CD14-positive monocyte (primary cell): Measurements from ENCODE around the gene ITFG2. TPM values are rescaled to one million over a fixed set of nuclear protein-coding genes. Genes with fewer than 3 reads are reported as not detected.

Experiments used
- DNase-seq, 3 donors: peaks; one replicate each; pipeline ENCODE4 v3.0.0-alpha.2; 2011 to 2022
- H2AFZ ChIP-seq: 2 replicates; pipeline ENCODE4 v1.6.0; 2012; ENCODE audit warnings: mild to moderate bottlenecking, low read depth, low read length, inconsistent platforms; ENCODE audit not compliant: insufficient read depth, poor library complexity, severe bottlenecking
- H3K27ac ChIP-seq, 2 donors: 1 replicate in 1 of 2; 2 replicates in 1 of 2; pipeline ENCODE4 v1.5.1; 2012 to 2013; ENCODE audit warnings: low read length in 2 of 2, control low read depth in 1 of 2, inconsistent platforms in 1 of 2, low read depth in 1 of 2, mild to moderate bottlenecking in 1 of 2
- H3K27me3 ChIP-seq, 2 donors: one replicate each; pipeline versions ENCODE4 v1.6.0 to v1.6.1; 2011 to 2013; ENCODE audit warnings: low read length in 2 of 2; ENCODE audit not compliant: control insufficient read depth in 2 of 2, insufficient read depth in 2 of 2
- H3K36me3 ChIP-seq, 2 donors: replicated peaks in 1 of 2; 1 replicate in 1 of 2; 2 replicates in 1 of 2; pipeline versions ENCODE4 v1.5.1 to v1.6.1; 2012 to 2013; ENCODE audit warnings: low read length in 2 of 2, control low read depth in 1 of 2, inconsistent platforms in 1 of 2, mild to moderate bottlenecking in 1 of 2; ENCODE audit not compliant: insufficient read depth in 2 of 2, control insufficient read depth in 1 of 2
- H3K4me1 ChIP-seq, 2 donors: 1 replicate in 1 of 2; 2 replicates in 1 of 2; pipeline versions ENCODE4 v1.5.1 to v1.6.1; 2012 to 2013; ENCODE audit warnings: low read length in 2 of 2, control low read depth in 1 of 2, inconsistent platforms in 1 of 2, mild to moderate bottlenecking in 1 of 2, moderate library complexity in 1 of 2; ENCODE audit not compliant: insufficient read depth in 2 of 2, control insufficient read depth in 1 of 2
- H3K4me2 ChIP-seq: replicated peaks from 2 replicates; pipeline ENCODE3; 2012; ENCODE audit warnings: low read length, moderate library complexity, mild to moderate bottlenecking; ENCODE audit not compliant: poor library complexity, severe bottlenecking; ENCODE audit errors: extremely low read depth
- H3K4me3 ChIP-seq, 3 experiments: fragments of 200-600 bp in 1 of 3; sonication (generic) in 1 of 3; replicated peaks in 1 of 3; 1 replicate in 2 of 3; 2 replicates in 1 of 3; pipeline ENCODE4 v1.5.1; 2011 to 2013; ENCODE audit warnings: low read length in 3 of 3, mild to moderate bottlenecking in 3 of 3, control low read depth in 2 of 3, low read depth in 2 of 3, inconsistent platforms in 1 of 3, moderate library complexity in 1 of 3
- H3K79me2 ChIP-seq: 2 replicates; pipeline ENCODE4 v1.6.0; 2012; ENCODE audit warnings: mild to moderate bottlenecking, control low read depth, inconsistent platforms, low read length, moderate library complexity; ENCODE audit not compliant: insufficient read depth
- H3K9ac ChIP-seq: 2 replicates; pipeline ENCODE4 v1.6.0; 2017; ENCODE audit warnings: low read length, mild to moderate bottlenecking; ENCODE audit not compliant: insufficient read depth, poor library complexity, severe bottlenecking
- H3K9me3 ChIP-seq, 2 donors: replicated peaks in 1 of 2; 1 replicate in 1 of 2; 2 replicates in 1 of 2; pipeline versions ENCODE4 v1.5.1 to v1.6.1; 2012 to 2013; ENCODE audit warnings: low read length in 2 of 2, control low read depth in 1 of 2; ENCODE audit not compliant: control insufficient read depth in 1 of 2, insufficient read depth in 1 of 2
- H4K20me1 ChIP-seq: 2 replicates; pipeline ENCODE4 v1.6.0; 2012; ENCODE audit warnings: mild to moderate bottlenecking, low read length, control low read depth, moderate library complexity; ENCODE audit not compliant: insufficient read depth
- H3K27ac Mint-ChIP-seq, 7 donors: one replicate each; pipeline ENCODE4 v1.8.0; 2020; ENCODE audit warnings: mild to moderate bottlenecking in 7 of 7, mixed read lengths in 7 of 7, moderate library complexity in 6 of 7, inconsistent platforms in 2 of 7
- H3K27me3 Mint-ChIP-seq, 3 donors: one replicate each; pipeline ENCODE4 v1.8.0; 2021 to 2022; ENCODE audit warnings: low read depth in 3 of 3, mild to moderate bottlenecking in 3 of 3, mixed read lengths in 3 of 3, moderate library complexity in 3 of 3, inconsistent platforms in 1 of 3
- H3K36me3 Mint-ChIP-seq, 2 donors: one replicate each; pipeline ENCODE4 v1.8.0; 2020; ENCODE audit warnings: mixed read lengths in 2 of 2, inconsistent platforms in 1 of 2, mild to moderate bottlenecking in 1 of 2
- H3K4me1 Mint-ChIP-seq: one replicate; pipeline ENCODE4 v1.8.0; 2020; ENCODE audit warnings: mild to moderate bottlenecking, mixed read lengths
- H3K4me3 Mint-ChIP-seq, 2 donors: one replicate each; pipeline ENCODE4 v1.8.0; 2020; ENCODE audit warnings: mild to moderate bottlenecking in 2 of 2, mixed read lengths in 2 of 2, moderate library complexity in 1 of 2
- H3K9me3 Mint-ChIP-seq, 7 donors: one replicate each; pipeline ENCODE4 v1.8.0; 2020 to 2022; ENCODE audit warnings: mixed read lengths in 7 of 7, mild to moderate bottlenecking in 6 of 7, moderate library complexity in 6 of 7, inconsistent platforms in 2 of 7
- WGBS: methylation state at CpG from one replicate; pipeline ENCODE4 v1.1.5; 2013; ENCODE audit warnings: missing lambda C conversion rate; ENCODE audit not compliant: insufficient coverage; 5-methylcytosine and 5-hydroxymethylcytosine counted together
- intact Hi-C, 2 donors: fragments of 100-400 bp; cut with micrococcal nuclease; formaldehyde crosslinking; loops; one replicate each; pipeline versions ENCODE4 v1.15.0 to v1.15.1; 2023
- polyA plus RNA-seq, 3 donors: library from polyadenylated mRNA; depleted of rRNA in 1 of 3; unstranded in 2 of 3; stranded (reverse) in 1 of 3; fragments of 300-500 nt in 2 of 3; fragments of >200 nt in 1 of 3; fragmentation: Illumina TruSeq in 2 of 3; gene quantifications; 1 replicate in 2 of 3; 2 replicates in 1 of 3; pipeline ENCODE4 v1.2.3, GENCODE V29; 2012 to 2021
- TF ChIP-seq, protein P1 (sequence below): fragments of 200-600 bp; IDR thresholded peaks from one replicate; pipeline ENCODE4 v1.8.0; 2022; ENCODE audit warnings: antibody characterized with exemption, mild to moderate bottlenecking

Gene ITFG2
- polyA plus RNA-seq, 3 donors, result 19.1 to 51.2 (median 24.0) TPM

DNA sequence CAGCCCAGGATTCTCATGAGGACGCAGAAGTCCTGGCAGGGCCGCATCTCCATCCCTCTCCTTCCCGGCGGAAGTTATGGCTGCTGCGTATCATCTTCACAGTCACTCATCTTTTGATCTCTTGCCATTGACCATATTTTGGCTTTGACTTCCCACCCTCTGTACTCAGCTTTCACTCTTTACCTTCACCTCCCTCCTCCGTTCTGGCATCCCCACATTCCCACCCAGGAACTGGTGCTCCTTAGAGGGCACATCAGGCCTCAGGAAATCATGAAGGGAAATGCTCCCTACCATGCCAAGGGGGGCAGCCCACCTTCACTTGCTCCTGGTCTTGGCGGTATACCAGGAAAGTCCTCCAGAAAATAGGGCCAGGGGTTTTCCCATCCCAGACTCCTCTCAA lies 43.1 kb downstream of the ITFG2 start:
- H3K36me3 ChIP-seq, result peaks cover 20 to 39% of the 10 kb centered on the region in 2 donors
- no peak overlapping the region for H3K9ac ChIP-seq
- Mint-ChIP-seq H3K9me3 (peaks cover 0 to 2% (median 0%) of the 10 kb centered on the region in 7 donors), H3K27ac (no peak overlapping the region), H3K4me1 (peaks cover 4% of the 10 kb centered on the region), H3K36me3 (peaks cover 33 to 48% of the 10 kb centered on the region in 2 donors), H3K27me3 (peaks cover 0 to 2% (median 1%) of the 10 kb centered on the region in 3 donors), H3K4me3 (no peak overlapping the region)
- H4K20me1 ChIP-seq, result no peaks in the 10 kb centered on the region
- intact Hi-C loops, result loop anchor here (10.0 kb wide), 3 partner anchors 89 to 189 kb away; no protein-coding TSS in a partner anchor
- H3K27ac ChIP-seq, result no peak overlapping the region
- H3K79me2 ChIP-seq, result no peaks in the 10 kb centered on the region
- no peak for DNase-seq
- 84% methylated on average over 6 of the region's 7 CpGs for WGBS
- H3K4me2 ChIP-seq, result no peak overlapping the region
- TF ChIP-seq, protein P1, sequence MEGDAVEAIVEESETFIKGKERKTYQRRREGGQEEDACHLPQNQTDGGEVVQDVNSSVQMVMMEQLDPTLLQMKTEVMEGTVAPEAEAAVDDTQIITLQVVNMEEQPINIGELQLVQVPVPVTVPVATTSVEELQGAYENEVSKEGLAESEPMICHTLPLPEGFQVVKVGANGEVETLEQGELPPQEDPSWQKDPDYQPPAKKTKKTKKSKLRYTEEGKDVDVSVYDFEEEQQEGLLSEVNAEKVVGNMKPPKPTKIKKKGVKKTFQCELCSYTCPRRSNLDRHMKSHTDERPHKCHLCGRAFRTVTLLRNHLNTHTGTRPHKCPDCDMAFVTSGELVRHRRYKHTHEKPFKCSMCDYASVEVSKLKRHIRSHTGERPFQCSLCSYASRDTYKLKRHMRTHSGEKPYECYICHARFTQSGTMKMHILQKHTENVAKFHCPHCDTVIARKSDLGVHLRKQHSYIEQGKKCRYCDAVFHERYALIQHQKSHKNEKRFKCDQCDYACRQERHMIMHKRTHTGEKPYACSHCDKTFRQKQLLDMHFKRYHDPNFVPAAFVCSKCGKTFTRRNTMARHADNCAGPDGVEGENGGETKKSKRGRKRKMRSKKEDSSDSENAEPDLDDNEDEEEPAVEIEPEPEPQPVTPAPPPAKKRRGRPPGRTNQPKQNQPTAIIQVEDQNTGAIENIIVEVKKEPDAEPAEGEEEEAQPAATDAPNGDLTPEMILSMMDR, result no peak
- no peaks in the 10 kb centered on the region for H3K4me1 ChIP-seq
- no peaks in the 10 kb centered on the region for H3K27me3 ChIP-seq
- H2AFZ ChIP-seq, result no peak overlapping the region
- no peaks in the 10 kb centered on the region for H3K9me3 ChIP-seq
- H3K4me3 ChIP-seq, result no peak overlapping the region

DNA sequence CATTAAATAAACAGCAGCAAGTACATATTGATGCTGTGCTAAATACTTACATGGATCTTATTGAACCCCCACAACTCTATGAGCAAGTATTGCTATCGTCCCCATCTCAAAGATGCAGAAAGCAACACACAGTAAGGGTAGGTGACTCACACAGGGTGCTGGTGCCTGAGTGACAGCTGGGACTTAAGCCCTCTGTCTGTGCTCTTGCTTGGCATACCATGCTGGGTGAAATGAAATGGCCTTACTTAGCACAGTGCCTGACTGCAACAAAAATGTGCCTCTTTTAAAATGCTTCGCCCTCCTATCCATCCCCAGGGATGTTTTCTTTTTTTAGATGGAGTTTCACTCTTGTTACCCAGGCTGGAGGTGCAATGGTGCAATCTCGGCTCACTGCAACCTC lies 43.6 kb downstream of the ITFG2 start:
- Histone ChIP-seq H3K27me3 (no peaks in the 10 kb centered on the region), H3K27ac (no peak overlapping the region), H3K9ac (no peak overlapping the region), H4K20me1 (no peaks in the 10 kb centered on the region), H3K4me3 (no peak overlapping the region), H3K79me2 (no peaks in the 10 kb centered on the region), H3K4me1 (no peaks in the 10 kb centered on the region), H3K4me2 (no peak overlapping the region), H2AFZ (no peak overlapping the region), H3K36me3 (peaks cover 20 to 39% of the 10 kb centered on the region in 2 donors), H3K9me3 (no peaks in the 10 kb centered on the region)
- Mint-ChIP-seq H3K4me3 (no peak overlapping the region), H3K4me1 (peaks cover 4% of the 10 kb centered on the region), H3K27ac (no peak overlapping the region), H3K27me3 (peaks cover 0 to 2% (median 1%) of the 10 kb centered on the region in 3 donors), H3K36me3 (peaks cover 34 to 53% of the 10 kb centered on the region in 2 donors), H3K9me3 (peaks cover 0 to 2% (median 0%) of the 10 kb centered on the region in 7 donors)
- no peak for DNase-seq
- TF ChIP-seq, protein P1, result no peak
- intact Hi-C loops, result loop anchor here (10.0 kb wide), 3 partner anchors 89 to 189 kb away; no protein-coding TSS in a partner anchor
- WGBS, result 100% methylated on average over 1 of the region's 3 CpGs
